Stimulated activated CD8-positive, alpha-beta memory T cell treated with anti-CD3 and anti-CD28 coated beads, Interleukin-12 subunit alpha, Interleukin-12 subunit beta, amount 100 ng/mL, for 1 hour (primary cell): Measurements from ENCODE around the gene TGFB1.
"Not testable (repeated sequence)": the region's sequence is repeated elsewhere in the genome, so short reads cannot be mapped to it uniquely, and the experiment has no call there.

ENCODE experiments used
- DNase-seq: peaks from one replicate; pipeline ENCODE4 v3.0.0-alpha.2; 2020; ENCODE audit warnings: low read depth

The TGFB1 gene

DNA sequence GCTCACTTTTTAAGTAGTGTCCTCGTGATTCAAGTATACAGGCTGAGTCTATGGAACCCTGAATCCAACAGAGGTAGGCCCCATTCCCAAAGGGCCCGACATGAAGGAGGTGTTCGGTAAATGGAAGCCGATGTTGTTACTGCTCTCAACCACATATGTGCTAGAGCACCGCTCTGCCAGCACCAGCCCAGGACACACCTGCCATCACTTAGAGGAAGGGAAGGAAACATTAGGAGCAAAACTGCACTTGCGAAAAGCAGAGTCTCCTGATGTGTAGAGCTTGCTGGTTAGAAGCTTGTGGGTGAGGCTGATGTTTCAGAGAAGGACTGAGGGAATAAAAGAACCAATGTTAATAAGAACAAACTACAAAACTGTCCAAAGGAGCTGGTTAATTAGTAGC is 53.2 kb downstream of the TGFB1 start:
- DNase-seq: no peak

DNA sequence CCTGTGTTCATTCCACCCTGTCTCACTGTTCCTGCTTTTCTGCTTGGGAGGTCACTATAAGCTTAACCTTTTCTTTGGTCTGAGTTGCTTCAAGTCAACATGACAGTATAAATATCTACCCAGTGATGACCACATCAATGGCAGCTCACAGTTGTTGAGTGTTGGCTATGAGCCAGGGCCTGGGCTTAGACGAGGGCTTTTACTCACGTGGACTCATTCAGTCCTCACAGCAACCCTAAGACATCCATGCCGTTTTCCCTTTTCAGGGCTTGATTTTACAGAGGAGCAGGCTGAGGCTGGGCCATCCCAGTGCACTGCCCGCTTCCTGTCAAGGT is 54.0 kb downstream of the TGFB1 start:
- DNase-seq: no peak

DNA sequence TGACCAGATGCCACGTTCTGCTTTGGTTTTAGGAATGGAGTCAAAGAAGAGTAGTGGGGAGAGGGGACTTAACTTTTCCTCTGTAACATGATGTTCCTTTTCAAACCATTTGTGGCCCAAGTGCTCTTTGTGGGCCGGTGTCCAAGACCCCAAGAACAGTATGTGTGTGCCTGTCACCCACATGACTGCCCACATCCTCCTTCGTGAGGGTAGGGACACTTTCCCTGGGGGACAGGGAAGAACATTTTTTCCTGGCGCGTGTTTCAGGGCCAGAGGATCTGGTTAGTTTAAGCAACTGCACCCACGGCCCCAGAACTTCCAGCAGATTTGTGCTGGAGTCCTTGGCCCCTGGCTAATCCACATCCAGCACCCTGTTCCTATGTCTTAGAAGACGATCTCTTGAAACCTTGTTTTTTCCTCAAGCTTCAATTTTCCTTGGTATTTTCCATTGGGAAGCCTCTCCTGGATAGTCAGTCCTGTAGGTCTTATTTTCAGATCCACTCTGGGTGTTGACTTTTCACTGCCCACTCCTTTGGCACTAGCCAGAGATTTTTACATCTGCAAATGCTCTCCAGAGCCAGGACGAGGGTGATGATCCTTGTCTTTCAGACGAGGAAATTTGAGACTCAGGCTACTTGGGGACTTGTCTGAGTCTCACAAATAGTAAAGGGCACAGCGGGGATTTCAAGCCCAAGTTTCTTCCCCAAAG is 54.5 kb downstream of the TGFB1 start:
- DNase-seq: no peak

DNA sequence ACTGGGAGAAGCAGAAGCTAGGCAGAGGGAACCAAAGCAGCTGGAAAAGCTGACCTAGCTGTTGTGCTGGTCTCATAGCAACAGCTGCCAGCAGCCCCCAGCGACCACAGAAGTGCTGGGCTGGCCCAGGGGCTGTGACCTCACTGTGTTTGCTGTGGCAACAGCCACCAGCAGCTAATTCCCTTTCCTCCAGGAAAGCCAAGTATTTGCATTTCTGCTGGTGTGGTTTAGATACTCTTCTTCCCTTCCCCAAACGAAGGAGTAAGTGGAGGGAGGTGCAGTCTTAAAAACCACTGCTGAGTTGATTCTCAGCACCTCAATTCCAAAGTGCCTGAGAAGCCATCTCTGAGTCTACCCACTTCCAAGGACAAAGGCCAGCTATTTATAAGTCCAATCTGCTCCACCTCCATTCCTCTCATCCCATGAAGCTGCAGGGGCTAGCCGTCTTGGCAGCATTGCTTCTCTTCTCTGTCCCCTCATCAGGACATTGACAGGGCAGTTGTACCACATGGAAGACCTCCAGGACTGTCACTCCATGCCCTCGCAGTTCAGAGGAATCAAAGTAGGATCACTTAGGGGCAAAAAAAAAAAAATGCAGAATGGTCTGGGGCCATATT is 55.3 kb downstream of the TGFB1 start:
- no peak for DNase-seq

DNA sequence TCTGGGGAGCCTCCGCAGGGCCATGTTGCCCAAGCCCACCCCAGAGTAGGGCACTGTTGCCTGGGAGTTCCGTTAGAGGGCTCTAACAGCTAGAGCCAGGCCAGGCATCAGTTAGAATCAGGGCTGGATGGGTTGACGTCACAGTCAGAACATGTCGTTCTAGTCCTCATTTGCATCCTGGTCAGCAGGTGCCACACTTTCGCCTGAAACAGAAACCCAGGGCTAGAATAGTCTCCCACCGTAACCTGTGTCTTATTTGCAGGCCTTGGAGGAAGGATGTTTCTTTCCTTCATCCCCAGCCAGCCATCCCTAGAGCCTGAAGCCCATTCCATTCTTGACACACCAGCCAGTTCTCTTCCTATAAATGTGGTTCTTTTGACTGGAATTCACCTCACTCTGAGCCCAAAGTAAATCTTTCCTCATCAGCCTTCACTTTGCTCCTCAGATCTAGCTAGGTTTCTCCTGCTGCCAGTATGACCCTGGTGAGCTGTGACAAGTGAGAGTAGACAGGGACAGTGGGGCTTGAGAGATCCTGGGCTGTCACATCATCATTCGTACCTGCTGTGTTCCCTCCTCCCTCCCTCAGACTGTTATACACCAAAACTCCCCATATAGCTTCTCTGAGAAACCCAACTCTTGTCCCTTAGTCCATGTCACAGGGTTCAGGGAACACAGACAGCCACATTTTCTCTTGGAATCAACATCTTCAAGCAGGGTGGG is 55.9 kb downstream of the TGFB1 start:
- DNase-seq: no peak

DNA sequence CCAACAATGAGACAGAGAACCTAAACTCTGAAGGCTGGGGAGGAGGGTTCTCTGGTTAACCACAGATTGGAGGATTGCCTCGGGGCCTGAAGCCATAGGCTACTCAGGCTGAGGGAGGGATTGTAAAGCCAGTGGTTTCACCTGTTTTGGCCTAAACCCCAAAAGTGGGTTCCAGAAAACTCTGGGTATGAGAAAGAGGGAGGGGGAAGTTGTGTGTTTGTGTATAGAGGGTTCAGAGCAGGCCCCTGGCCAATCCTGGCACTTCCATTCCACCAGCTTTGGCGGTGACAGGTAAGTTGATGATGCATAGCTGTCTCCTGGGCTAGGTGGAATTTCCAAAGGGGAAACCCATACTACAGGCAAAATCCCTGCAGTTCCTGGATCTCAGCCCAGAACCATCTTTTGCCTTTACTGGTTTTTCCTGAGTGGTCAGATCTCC is 57.3 kb downstream of the TGFB1 start:
- DNase-seq: no peak

DNA sequence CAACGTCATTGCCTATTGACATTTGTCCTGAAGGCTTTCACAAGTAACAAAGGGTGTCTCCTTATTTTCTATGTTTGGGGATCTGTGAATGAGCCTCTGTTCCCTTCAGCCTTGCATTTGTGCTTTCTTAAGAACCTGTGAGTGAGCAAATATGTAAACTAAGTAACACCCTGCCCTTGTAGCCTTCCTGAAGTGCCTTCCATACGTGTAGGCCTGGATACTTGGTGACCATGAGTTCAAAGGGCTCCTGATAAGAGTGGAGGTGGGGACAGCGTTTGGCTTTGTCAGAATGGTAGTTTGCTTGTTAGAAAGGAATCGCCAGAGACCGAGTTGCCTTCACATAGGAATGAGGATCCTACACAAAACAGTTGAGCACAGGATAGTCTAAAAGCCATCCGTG is 58.2 kb downstream of the TGFB1 start:
- DNase-seq: no peak

DNA sequence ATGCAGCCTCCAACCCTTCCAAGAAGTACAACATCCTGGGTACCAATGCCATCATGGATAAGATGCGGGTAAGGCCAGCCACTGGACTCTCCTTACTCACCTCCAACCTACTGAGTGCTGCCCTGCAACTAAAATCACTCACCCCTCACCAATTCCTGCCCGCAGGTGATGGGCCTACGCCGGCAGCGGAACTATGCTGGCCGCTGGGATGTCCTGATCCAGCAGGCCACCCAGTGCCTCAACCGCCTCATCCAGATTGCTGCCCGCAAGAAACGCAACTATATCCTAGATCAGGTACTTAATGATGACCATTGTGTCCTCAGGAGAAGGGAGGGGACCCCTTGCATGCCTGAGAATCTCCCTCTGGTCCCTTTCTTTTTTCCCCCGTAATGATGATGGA is 59.3 kb downstream of the TGFB1 start:
- no peak for DNase-seq

DNA sequence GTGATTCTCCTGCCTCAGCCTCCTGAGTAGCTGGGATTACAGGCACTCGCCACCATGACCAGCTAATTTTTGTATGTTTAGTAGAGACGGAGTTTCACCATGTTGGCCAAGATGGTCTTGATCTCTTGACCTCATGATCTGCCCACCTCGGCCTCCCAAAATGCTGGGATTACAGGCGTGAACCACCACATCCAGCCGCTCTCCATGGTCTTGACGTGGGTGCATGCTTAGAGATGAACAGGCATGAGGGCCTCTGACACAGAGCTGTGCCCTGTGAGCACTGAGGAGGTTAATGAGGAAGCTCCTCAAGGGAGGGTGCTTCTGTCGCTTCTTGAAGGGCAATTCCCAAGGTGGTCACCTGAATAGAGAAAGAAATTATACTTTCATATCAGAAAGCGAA is 63.9 kb downstream of the TGFB1 start:
- DNase-seq: not testable (repeated sequence)

DNA sequence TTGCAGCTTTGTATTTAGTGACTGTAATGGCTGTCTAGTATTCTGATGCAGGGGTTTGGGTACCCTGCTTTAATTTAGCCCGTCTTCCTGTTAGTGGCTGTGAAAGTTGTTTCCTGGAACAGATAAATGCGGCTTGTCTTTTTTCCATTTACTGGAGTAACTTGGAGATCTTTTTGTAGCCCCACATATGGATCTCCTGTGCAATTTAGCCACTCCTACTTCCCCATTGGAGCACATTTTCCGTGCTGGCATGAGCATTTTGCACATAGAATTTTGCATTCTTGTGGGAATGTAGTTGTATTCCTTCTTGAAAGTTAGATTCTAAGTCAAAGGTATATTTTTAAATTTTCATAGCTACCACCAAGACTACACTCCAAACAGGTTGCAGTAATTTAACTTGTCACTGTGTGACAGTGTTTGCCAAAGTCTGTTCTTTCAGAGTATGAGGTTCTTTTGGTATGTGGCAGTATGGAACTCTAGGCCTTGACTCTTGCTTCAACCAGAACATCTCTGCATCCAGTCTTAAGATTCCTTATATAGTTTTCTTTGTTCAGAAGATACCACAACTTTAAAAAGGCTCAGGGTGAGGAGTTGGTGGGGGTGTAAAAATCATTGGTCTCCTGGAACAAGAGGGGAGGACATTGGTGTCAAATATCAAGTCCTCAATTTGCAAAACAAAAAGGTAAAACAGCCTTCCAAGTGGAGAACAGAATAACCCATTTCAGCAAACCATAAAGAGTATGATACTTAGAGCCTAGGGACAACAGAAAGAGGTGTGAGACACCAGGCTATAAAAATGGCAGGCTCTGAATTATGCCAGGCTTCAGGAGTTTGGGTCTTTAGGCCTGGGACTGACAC is 64.8 kb downstream of the TGFB1 start:
- DNase-seq: no peak
